ENCODE results near the gene TDRD6.
"Not testable (repeated sequence)": the region's sequence is repeated elsewhere in the genome, so short reads cannot be mapped to it uniquely, and the experiment has no call there.

TDRD6 gene

DNA sequence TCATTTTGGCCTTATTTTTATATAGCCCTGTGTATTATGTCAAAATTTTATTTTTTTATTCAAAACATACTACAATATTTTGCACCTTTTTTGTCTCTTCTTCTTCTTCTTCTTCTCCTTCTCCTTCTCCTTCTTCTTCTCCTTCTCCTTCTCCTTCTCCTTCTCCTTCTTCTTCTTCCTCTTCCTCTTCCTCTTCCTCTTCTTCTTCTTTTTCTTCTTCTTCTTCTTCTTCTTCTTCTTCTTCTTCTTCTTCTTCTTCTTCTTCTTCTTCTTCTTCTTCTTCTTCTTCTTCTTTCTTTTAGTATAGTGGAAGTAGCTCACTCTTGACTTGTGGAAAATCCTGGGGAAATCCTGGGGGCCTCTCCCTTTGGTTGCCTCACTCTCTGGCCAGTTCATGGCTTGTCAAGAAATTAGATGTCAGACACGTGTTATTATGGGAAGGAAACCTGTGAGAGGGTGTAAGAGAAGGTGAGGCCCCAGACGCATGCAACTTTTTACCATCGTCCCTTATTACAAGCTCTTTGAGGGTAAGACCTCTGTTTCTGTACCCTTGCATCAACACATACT is 56.6 kb downstream of the TDRD6 start:
- not testable (repeated sequence) for DNase-seq

DNA sequence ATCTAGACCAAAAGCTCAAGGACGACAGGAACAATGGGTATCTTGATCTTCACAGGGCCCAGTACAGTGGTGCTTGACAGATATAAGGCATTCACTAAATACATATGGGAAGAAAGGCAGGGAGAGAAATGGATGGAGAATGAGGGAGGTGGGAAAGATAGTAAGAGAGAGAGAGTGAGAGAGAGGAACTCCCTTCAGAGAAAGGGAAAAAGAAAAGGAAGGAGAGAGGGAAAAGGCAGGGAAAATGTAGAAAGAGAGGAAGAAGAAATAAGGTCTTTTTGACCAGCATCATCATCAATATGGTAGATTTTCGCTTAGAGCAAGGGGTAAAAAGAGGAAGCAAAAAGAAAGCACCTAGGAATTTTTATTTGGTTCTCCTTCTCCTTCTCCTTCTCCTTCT is 58.3 kb downstream of the TDRD6 start:
- no peak for DNase-seq

DNA sequence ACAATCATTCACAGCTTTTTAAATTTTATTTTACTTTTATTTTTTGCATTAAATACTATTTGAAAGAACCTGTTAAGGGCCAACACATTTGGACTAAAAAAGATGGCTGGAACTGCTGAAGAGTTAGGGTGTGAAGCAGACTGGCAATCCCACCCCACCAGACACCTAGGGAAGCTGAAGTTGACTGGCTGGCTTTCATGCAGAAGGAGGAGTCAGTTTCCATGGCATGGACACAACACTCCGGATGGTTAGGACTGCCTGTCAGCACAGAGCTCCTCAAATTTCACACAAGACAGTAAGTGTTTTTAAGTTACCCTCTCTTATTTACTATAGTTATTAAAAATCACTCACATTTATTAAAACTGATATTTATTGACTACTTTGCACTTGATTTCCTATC is 59.0 kb downstream of the TDRD6 start, which contains the start of gene ANKRD66:
ANKRD66 (plus strand) TSS at position 238 of the 400 bp plus-strand sequence. CDS start 5,016 bp downstream, outside the sequence.
- DNase-seq = no peak

DNA sequence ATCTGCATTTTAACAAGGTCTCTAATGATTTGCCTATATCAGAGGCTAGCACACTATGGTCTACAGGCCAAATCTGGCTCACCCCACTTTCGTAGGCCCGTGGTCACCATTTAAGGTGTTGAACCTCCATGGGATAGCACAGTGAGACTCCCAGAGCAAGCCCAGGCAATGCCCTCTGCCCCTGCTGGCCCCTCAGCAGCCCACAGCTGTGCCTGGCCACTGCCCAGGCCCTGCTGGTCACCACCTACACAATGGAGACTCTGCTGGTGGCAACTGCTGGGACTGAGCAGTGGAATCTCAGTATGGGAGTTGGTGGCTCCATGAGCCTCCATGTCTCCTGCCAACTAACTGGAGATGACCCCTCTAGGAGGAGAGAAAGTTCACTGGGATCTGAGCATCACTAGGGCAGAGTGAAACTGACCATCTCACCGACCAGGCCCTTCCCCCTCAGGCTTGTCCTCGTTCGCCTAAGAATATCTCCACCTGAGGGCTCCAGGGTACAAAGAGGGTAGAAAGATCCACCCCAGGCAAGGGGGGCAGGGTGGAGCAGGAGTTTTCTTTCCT is 61.3 kb downstream of the TDRD6 start:
- no peak for DNase-seq

DNA sequence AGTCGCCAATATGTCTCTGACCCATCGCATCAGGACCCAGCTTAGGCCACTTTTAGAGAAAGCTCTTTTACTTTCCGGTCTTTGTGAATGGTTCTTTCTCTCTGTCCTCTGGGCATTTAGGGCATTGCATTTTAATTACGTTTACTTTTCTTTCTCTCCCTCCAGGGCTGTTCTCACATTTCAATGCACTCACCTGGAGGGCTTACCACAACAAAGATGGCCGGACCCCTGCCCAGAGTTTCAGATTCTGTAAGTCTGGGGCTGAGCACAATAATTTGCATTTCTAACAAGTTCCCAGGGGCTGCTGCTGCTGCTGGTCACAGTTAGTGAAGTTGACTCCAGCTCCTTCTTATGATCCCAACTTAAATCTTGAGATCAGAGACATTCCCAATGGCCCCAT is 62.0 kb downstream of the TDRD6 start:
- no peak for DNase-seq

DNA sequence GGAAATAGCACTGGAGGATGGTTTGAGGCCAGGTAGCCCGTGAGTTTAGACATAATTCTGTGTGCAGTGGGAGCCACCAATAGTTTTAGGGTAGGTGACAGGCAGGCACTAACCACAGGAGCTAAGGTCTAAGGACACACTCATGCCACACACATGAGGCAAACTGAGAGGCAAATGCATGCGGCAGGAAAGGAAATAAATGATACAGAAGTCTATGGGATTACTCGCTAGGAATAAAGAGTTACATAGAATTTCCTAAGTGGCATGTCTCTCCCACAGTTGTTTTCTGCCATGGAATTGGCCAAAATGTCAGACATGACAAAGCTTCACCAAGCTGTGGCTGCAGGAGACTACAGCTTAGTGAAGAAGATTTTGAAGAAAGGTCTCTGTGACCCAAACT is 64.0 kb downstream of the TDRD6 start:
- no peak for DNase-seq
